Parathyroid adenoma (tissue), 2 donors: Measurements from ENCODE around the gene DUSP8.

ENCODE experiments used
- H2AFZ ChIP-seq: fragments of 300-600 bp; sonication (generic); one replicate; pipeline ENCODE4 v1.7.0; 2017; ENCODE audit warnings: antibody characterized with exemption, mild to moderate bottlenecking
- H3K27ac ChIP-seq: fragments of 300-600 bp; sonication (generic); one replicate; pipeline ENCODE4 v1.7.0; 2017
- H3K27me3 ChIP-seq: fragments of 300-600 bp; sonication (generic); one replicate; pipeline ENCODE4 v1.7.0; 2017; ENCODE audit warnings: low read length; ENCODE audit not compliant: control insufficient read depth, insufficient read depth
- H3K36me3 ChIP-seq: fragments of 300-600 bp; sonication (generic); one replicate; pipeline ENCODE4 v1.7.0; 2017; ENCODE audit warnings: low read length; ENCODE audit not compliant: control insufficient read depth, insufficient read depth
- H3K4me1 ChIP-seq: fragments of 300-600 bp; sonication (generic); one replicate; pipeline ENCODE4 v1.7.0; 2017; ENCODE audit warnings: control low read depth
- H3K4me2 ChIP-seq: fragments of 300-600 bp; sonication (generic); one replicate; pipeline ENCODE4 v1.7.0; 2017; ENCODE audit warnings: low read length
- H3K4me3 ChIP-seq: fragments of 300-600 bp; sonication (generic); one replicate; pipeline ENCODE4 v1.7.0; 2017; ENCODE audit warnings: low read depth, low read length
- H3K79me2 ChIP-seq: fragments of 300-600 bp; sonication (generic); one replicate; pipeline ENCODE4 v1.7.0; 2017; ENCODE audit warnings: control low read depth
- H3K9ac ChIP-seq: fragments of 300-600 bp; sonication (generic); one replicate; pipeline ENCODE4 v1.7.0; 2017; ENCODE audit warnings: mild to moderate bottlenecking
- H3K9me3 ChIP-seq: fragments of 300-600 bp; sonication (generic); one replicate; pipeline ENCODE4 v1.7.0; 2017; ENCODE audit warnings: low read length; ENCODE audit not compliant: control insufficient read depth
- TF ChIP-seq, protein P1 (sequence below): fragments of 300-600 bp; sonication (generic); IDR thresholded peaks from one replicate; pipeline ENCODE4 v1.7.0; 2017; ENCODE audit warnings: antibody characterized with exemption, mild to moderate bottlenecking
- donor health status: primary hyperparathyroidism.

The DUSP8 gene

DNA sequence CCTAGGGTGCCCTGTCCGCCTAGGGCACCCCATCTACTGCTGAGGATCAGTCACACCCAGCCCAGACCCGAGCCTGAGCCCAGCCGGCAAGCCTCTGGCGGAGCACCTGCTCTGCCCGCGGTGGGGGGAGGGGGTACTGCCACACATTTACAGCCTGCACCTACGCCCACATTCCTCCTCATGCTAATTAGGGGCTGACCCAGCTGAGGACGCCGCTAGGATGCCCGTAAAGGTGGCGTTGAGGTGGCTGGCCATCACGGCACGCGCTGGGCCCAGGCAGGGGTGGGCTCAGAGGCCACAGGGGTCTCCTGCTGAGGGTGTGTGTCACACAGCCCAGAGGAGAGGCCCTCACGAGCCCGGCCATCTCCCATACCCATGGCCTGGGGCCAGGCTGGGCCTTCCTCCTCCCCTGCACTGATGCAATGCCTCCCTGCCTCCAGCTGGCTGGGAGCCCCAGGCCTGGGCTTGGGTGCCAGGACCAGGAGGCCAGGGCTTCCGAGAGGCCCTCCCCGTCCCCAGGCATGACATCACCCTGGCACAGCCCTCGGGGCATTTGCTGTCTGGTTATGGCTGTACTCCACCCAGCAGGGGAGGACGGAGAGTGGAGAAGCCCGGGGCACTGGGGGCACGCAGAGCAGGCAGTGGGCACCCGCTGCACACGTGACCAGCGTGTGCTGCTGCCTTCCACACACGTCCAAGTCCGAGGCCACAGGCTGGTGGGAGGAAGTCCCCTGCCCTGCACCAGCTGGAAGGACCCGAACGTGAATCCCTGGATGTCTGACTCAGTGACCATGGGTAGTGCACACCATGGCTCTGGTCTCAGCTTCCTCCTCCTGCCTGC, 12.7 kb downstream of the DUSP8 start:
- Histone ChIP-seq H3K36me3 (no peaks in the 10 kb centered on the region), H3K9ac (no peak overlapping the region), H3K4me3 (no peak overlapping the region), H3K27me3 (no peaks in the 10 kb centered on the region), H3K79me2 (no peaks in the 10 kb centered on the region), H3K4me2 (no peak overlapping the region), H2AFZ (no peak overlapping the region), H3K4me1 (no peaks in the 10 kb centered on the region), H3K9me3 (no peaks in the 10 kb centered on the region), H3K27ac (no peak overlapping the region)
- TF ChIP-seq, protein P1, sequence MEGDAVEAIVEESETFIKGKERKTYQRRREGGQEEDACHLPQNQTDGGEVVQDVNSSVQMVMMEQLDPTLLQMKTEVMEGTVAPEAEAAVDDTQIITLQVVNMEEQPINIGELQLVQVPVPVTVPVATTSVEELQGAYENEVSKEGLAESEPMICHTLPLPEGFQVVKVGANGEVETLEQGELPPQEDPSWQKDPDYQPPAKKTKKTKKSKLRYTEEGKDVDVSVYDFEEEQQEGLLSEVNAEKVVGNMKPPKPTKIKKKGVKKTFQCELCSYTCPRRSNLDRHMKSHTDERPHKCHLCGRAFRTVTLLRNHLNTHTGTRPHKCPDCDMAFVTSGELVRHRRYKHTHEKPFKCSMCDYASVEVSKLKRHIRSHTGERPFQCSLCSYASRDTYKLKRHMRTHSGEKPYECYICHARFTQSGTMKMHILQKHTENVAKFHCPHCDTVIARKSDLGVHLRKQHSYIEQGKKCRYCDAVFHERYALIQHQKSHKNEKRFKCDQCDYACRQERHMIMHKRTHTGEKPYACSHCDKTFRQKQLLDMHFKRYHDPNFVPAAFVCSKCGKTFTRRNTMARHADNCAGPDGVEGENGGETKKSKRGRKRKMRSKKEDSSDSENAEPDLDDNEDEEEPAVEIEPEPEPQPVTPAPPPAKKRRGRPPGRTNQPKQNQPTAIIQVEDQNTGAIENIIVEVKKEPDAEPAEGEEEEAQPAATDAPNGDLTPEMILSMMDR, result no peak

DNA sequence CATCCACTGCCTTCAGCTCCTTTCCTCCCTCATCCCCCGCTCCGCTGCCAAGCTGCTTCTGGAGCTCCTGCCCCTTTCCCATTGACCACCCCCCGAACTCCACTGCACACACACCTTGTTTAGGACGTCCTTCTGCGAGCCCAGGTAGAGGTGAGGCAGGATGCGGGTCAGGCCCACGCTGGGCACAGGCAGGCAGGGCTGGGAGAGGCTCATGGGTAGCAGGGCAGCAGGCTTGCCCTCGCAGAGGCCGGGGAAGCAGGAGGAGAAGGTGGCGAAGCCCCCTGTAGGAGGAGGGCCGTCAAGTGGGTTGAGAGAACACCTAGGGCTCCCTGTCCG, 13.3 kb downstream of the DUSP8 start:
- Histone ChIP-seq H3K79me2 (no peaks in the 10 kb centered on the region), H3K9me3 (no peaks in the 10 kb centered on the region), H3K9ac (no peak overlapping the region), H3K27me3 (no peaks in the 10 kb centered on the region), H3K4me2 (no peak overlapping the region), H2AFZ (no peak overlapping the region), H3K4me3 (no peak overlapping the region), H3K4me1 (no peaks in the 10 kb centered on the region), H3K27ac (no peak overlapping the region), H3K36me3 (no peaks in the 10 kb centered on the region)
- TF ChIP-seq, protein P1, result no peak

DNA sequence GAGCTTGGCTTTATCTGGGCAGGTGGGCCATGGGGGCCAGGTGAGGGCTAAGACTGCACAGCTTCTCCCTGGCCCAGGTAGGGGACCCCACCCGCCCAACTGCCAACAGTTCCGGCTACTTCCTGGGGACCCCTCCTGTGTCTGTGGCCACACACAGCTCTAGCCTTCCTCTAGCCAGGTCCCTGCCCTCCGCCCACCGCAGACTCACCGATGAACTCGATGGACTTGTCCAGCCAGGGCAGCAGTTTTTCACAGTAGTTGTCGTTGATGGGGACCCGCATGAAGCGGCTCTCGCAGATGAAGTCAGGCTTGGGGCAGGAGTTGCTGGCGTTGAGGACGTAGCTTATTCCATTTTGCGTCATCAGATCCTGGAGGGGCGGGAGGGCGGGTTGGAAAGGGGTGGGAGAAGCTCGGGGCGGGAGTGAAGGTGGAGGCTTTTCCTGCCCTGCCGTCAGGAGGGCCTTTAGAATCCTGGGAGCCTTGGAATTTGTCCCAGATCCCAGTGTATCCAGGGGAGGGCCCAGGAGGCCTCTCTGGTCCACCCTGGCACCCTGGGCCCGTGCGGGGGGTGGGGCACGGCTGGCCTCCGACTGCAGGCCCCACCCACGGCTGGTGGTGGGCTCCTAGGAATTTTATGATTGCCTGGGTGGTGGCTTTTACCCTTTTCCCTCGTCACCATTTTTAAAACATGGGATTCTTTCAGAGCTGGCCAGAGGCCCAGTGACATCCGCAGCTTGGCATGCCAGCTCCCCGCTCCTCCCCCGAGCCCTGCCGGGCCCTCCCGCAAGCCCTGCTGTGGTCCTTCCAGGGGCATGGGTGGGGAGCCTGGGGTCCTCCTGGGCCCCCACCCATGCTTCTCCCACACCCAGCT, 13.9 kb downstream of the DUSP8 start:
- no peak overlapping the region for H3K4me2 ChIP-seq
- H3K4me3 ChIP-seq, result no peak overlapping the region
- no peak overlapping the region for H3K9ac ChIP-seq
- no peaks in the 10 kb centered on the region for H3K79me2 ChIP-seq
- TF ChIP-seq, protein P1, result no peak
- no peak overlapping the region for H3K27ac ChIP-seq
- no peak overlapping the region for H2AFZ ChIP-seq
- no peaks in the 10 kb centered on the region for H3K4me1 ChIP-seq
- H3K27me3 ChIP-seq, result no peaks in the 10 kb centered on the region
- no peaks in the 10 kb centered on the region for H3K36me3 ChIP-seq
- H3K9me3 ChIP-seq, result no peaks in the 10 kb centered on the region

DNA sequence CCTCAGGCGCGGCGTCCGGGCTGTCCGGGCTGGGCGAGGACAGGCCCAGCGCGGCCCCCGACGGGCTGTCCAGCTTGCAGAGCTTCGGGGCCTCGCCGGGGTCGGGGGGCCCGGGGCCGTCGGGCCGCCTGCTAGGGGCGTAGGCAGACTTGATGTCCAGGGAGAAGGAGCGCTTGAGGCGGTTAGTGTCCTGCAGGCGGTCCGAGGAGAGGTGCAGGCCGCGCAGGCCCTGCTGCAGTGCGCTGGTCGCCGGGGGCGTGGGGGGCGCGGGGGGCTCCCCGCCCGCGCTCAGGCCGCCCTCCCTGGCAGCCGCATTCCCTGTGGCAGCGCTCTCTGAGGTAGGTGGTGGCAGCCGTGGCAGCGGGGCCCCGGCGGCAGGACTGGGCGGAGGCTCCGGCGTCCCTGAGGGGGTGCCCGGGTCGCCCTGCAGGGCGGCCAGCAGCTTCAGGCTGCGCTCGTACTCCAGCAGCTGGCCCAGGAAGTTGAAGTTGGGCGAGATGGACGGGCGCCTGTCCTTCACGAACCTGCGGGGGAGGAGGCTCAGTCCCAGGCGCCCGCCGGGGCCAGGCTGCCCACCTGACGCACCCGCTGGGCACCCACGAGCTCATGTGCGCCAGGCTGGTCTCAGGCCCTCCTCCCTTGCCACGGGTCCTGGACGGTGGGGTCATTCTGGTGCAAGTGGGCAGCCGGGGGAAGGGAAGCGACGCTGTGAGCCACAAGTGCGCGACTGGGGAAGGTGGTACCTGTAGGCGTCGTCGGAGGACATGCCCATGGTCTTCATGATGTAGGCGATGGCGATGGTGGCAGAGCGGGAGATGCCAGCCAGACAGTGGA, 14.8 kb downstream of the DUSP8 start:
- Histone ChIP-seq H3K27me3 (no peaks in the 10 kb centered on the region), H3K9me3 (no peaks in the 10 kb centered on the region), H3K27ac (no peak overlapping the region), H3K36me3 (no peaks in the 10 kb centered on the region), H3K4me3 (no peak overlapping the region), H2AFZ (no peak overlapping the region), H3K79me2 (no peaks in the 10 kb centered on the region), H3K4me2 (no peak overlapping the region), H3K9ac (no peak overlapping the region), H3K4me1 (no peaks in the 10 kb centered on the region)
- TF ChIP-seq, protein P1, result no peak
